Measurements from ENCODE around the gene PAX4.

- TF ChIP-seq CTCF (conservative IDR thresholded peaks at IDR 0.05; ENCODE audit: low read length) (no peak), EZH2phosphoT487 (IDR thresholded peaks at IDR 0.05; ENCODE audit: borderline replicate concordance) (no peak)
Observed at GRCh38 chr7:127589896-127590295, 28.0 kb downstream of the PAX4 start.
